Measurements from ENCODE around the gene SLC39A9.
A peak's percentile ranks its signal among the peaks of the same experiment; 100 is the strongest.

SLC39A9 gene

GRCh38 chr14:69398053-69398817 is at the start of gene SLC39A9, which contains the start of gene ERH (continued):
- TF ChIP-seq PRDM2 (tag by site-specific recombination; IDR thresholded peaks at IDR 0.05; ENCODE audit: borderline replicate concordance) (no peak), ZNF274 (IDR thresholded peaks at IDR 0.05; ENCODE audit: low read length) (no peak), ZNF274 (tag by site-specific recombination; IDR thresholded peaks at IDR 0.05; ENCODE audit: borderline replicate concordance) (no peak), INSM2 (tag by site-specific recombination; IDR thresholded peaks at IDR 0.05) (peak; percentile 59; the same call in 1 of the 2 replicates), ZNF677 (tag by site-specific recombination; IDR thresholded peaks at IDR 0.05) (no peak), ZNF768 (tag by site-specific recombination; IDR thresholded peaks at IDR 0.05) (no peak), ZNF114 (tag by site-specific recombination; IDR thresholded peaks at IDR 0.05) (no peak), ZNF621 (tag by site-specific recombination; IDR thresholded peaks at IDR 0.05) (no peak), ZNF37A (tag by site-specific recombination; IDR thresholded peaks at IDR 0.05) (no peak), ZNF610 (tag by site-specific recombination; IDR thresholded peaks at IDR 0.05; ENCODE audit: borderline replicate concordance) (no peak), MZF1 (tag by site-specific recombination; IDR thresholded peaks at IDR 0.05; ENCODE audit: borderline replicate concordance) (no peak), HOXD13 (CRISPR knock-in tag; IDR thresholded peaks at IDR 0.05; ENCODE audit: borderline replicate concordance) (no peak), KLF16 (tag by site-specific recombination; IDR thresholded peaks at IDR 0.05) (peak; percentile 24; the same call in 1 of the 2 replicates)
- TF ChIP-seq, protein P1, sequence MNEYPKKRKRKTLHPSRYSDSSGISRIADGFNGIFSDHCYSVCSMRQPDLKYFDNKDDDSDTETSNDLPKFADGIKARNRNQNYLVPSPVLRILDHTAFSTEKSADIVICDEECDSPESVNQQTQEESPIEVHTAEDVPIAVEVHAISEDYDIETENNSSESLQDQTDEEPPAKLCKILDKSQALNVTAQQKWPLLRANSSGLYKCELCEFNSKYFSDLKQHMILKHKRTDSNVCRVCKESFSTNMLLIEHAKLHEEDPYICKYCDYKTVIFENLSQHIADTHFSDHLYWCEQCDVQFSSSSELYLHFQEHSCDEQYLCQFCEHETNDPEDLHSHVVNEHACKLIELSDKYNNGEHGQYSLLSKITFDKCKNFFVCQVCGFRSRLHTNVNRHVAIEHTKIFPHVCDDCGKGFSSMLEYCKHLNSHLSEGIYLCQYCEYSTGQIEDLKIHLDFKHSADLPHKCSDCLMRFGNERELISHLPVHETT (tag by site-specific recombination; IDR thresholded peaks at IDR 0.05) = peak; percentile 97
- TF ChIP-seq, protein P2, sequence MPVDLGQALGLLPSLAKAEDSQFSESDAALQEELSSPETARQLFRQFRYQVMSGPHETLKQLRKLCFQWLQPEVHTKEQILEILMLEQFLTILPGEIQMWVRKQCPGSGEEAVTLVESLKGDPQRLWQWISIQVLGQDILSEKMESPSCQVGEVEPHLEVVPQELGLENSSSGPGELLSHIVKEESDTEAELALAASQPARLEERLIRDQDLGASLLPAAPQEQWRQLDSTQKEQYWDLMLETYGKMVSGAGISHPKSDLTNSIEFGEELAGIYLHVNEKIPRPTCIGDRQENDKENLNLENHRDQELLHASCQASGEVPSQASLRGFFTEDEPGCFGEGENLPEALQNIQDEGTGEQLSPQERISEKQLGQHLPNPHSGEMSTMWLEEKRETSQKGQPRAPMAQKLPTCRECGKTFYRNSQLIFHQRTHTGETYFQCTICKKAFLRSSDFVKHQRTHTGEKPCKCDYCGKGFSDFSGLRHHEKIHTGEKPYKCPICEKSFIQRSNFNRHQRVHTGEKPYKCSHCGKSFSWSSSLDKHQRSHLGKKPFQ (tag by site-specific recombination; IDR thresholded peaks at IDR 0.05) = 0 out of 2 replicates have a peak, but pooled peaks have one; percentile 36
- TF ChIP-seq, protein P3, sequence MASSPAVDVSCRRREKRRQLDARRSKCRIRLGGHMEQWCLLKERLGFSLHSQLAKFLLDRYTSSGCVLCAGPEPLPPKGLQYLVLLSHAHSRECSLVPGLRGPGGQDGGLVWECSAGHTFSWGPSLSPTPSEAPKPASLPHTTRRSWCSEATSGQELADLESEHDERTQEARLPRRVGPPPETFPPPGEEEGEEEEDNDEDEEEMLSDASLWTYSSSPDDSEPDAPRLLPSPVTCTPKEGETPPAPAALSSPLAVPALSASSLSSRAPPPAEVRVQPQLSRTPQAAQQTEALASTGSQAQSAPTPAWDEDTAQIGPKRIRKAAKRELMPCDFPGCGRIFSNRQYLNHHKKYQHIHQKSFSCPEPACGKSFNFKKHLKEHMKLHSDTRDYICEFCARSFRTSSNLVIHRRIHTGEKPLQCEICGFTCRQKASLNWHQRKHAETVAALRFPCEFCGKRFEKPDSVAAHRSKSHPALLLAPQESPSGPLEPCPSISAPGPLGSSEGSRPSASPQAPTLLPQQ (tag by site-specific recombination; IDR thresholded peaks at IDR 0.05) = peak; percentile 62
- TF ChIP-seq, protein P4, sequence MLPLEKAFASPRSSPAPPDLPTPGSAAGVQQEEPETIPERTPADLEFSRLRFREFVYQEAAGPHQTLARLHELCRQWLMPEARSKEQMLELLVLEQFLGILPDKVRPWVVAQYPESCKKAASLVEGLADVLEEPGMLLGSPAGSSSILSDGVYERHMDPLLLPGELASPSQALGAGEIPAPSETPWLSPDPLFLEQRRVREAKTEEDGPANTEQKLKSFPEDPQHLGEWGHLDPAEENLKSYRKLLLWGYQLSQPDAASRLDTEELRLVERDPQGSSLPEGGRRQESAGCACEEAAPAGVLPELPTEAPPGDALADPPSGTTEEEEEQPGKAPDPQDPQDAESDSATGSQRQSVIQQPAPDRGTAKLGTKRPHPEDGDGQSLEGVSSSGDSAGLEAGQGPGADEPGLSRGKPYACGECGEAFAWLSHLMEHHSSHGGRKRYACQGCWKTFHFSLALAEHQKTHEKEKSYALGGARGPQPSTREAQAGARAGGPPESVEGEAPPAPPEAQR (tag by site-specific recombination; IDR thresholded peaks at IDR 0.05) = no peak
- TF ChIP-seq, protein P5, sequence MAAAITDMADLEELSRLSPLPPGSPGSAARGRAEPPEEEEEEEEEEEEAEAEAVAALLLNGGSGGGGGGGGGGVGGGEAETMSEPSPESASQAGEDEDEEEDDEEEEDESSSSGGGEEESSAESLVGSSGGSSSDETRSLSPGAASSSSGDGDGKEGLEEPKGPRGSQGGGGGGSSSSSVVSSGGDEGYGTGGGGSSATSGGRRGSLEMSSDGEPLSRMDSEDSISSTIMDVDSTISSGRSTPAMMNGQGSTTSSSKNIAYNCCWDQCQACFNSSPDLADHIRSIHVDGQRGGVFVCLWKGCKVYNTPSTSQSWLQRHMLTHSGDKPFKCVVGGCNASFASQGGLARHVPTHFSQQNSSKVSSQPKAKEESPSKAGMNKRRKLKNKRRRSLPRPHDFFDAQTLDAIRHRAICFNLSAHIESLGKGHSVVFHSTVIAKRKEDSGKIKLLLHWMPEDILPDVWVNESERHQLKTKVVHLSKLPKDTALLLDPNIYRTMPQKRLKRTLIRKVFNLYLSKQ (tag by site-specific recombination; IDR thresholded peaks at IDR 0.05; ENCODE audit: borderline replicate concordance) = no peak
- TF ChIP-seq, protein P6, sequence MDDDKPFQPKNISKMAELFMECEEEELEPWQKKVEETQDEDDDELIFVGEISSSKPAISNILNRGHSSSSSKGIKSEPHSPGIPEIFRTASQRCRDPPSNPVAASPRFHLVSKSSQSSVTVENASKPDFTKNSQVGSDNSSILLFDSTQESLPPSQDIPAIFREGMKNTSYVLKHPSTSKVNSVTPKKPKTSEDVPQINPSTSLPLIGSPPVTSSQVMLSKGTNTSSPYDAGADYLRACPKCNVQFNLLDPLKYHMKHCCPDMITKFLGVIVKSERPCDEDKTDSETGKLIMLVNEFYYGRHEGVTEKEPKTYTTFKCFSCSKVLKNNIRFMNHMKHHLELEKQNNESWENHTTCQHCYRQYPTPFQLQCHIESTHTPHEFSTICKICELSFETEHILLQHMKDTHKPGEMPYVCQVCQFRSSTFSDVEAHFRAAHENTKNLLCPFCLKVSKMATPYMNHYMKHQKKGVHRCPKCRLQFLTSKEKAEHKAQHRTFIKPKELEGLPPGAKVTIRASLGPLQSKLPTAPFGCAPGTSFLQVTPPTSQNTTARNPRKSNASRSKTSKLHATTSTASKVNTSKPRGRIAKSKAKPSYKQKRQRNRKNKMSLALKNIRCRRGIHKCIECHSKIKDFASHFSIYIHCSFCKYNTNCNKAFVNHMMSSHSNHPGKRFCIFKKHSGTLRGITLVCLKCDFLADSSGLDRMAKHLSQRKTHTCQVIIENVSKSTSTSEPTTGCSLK (tag by site-specific recombination; IDR thresholded peaks at IDR 0.05) = no peak

All from HEK293 (cell line).